ENCODE data around the gene FARS2.

GRCh38 chr6:5513408-5513807, 252.1 kb downstream of the FARS2 start:
- TF ChIP-seq, protein P1, sequence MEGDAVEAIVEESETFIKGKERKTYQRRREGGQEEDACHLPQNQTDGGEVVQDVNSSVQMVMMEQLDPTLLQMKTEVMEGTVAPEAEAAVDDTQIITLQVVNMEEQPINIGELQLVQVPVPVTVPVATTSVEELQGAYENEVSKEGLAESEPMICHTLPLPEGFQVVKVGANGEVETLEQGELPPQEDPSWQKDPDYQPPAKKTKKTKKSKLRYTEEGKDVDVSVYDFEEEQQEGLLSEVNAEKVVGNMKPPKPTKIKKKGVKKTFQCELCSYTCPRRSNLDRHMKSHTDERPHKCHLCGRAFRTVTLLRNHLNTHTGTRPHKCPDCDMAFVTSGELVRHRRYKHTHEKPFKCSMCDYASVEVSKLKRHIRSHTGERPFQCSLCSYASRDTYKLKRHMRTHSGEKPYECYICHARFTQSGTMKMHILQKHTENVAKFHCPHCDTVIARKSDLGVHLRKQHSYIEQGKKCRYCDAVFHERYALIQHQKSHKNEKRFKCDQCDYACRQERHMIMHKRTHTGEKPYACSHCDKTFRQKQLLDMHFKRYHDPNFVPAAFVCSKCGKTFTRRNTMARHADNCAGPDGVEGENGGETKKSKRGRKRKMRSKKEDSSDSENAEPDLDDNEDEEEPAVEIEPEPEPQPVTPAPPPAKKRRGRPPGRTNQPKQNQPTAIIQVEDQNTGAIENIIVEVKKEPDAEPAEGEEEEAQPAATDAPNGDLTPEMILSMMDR (IDR thresholded peaks at IDR 0.05 in 2 of 3, conservative IDR thresholded peaks at IDR 0.05 in 1 of 3; ENCODE audit: borderline replicate concordance in 1 of 3, insufficient read depth in 1 of 3, low read depth in 2 of 3, low read length in 2 of 3), result no peak
- TF ChIP-seq POLR2A (IDR thresholded peaks at IDR 0.05; ENCODE audit: borderline replicate concordance, extremely low read depth, insufficient read depth, insufficient read length) (no peak), ZNF274 (IDR thresholded peaks at IDR 0.05; ENCODE audit: low read depth, low read length) (no peak), POLR2AphosphoS5 (IDR thresholded peaks at IDR 0.05; ENCODE audit: low read depth, low read length) (no peak), EGR1 (IDR thresholded peaks at IDR 0.05; ENCODE audit: low read depth) (no peak)

Data from HCT116 (cell line).